GM18868 (cell line): ENCODE results near the gene SMNDC1.
"Not testable (repeated sequence)": the region's sequence is repeated elsewhere in the genome, so short reads cannot be mapped to it uniquely, and the experiment has no call there.

ENCODE experiments used
- ATAC-seq: cut with Tn5 transposase; IDR thresholded peaks from one replicate; pipeline ENCODE4 v1.9.1; 2021; ENCODE audit warnings: mild to moderate bottlenecking, moderate library complexity; ENCODE audit not compliant: unreplicated experiment

Gene SMNDC1

GRCh38 chr10:110285501-110285900 is 19.2 kb downstream of the SMNDC1 start:
- no peak for ATAC-seq

- ATAC-seq = no peak
Observed at GRCh38 chr10:110284262-110284661, 20.5 kb downstream of the SMNDC1 start.

DNA sequence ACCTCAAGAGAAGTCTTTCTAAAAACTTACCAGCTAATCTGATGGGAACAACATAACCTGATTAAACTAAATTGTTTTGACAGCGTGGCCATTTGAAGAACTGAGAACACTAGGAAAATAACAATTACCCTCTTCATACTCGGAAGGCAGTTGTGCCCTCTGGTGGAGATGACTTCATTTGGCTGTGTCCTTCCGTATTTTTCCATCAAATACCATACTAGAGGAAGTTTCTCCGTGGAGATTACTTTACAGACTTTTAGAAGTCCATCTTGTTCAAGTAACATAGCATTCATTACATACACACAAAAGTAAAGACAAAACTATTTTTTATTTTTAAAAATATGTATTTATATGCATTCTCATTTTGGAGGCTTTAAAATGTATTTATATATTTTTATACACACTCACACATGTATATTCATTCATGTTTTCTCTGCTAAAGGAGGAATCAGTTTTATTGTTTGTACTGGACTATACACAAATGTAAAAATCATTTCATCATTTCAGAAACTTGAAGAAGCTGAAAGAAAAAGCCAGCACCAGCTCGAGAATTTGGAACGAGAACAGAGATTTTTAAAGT is 25.2 kb downstream of the SMNDC1 start:
- peak; percentile 43 for ATAC-seq

- no peak for ATAC-seq
Observed at GRCh38 chr10:110278562-110279406, 25.9 kb downstream of the SMNDC1 start.

DNA sequence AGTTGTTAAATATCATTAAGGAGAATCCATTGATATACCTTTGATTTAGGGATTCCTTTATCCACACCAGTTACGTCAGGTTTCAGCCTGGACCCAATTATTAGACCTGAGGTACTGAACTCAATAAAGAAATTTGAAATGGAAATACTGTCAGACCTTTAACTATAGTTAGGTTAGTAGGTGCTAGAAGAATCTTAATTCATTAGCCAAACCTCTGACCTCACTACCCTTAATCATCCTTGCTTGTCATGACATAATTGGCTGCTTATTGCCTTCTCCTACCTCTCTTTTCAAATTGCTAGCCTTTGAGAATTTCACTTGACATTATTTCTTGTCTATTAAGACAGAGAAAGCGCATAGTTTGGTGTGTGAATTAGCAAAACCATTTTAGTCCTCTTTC is 27.1 kb downstream of the SMNDC1 start:
- no peak for ATAC-seq

GRCh38 chr10:110276603-110277002 is 28.1 kb downstream of the SMNDC1 start:
- no peak for ATAC-seq

DNA sequence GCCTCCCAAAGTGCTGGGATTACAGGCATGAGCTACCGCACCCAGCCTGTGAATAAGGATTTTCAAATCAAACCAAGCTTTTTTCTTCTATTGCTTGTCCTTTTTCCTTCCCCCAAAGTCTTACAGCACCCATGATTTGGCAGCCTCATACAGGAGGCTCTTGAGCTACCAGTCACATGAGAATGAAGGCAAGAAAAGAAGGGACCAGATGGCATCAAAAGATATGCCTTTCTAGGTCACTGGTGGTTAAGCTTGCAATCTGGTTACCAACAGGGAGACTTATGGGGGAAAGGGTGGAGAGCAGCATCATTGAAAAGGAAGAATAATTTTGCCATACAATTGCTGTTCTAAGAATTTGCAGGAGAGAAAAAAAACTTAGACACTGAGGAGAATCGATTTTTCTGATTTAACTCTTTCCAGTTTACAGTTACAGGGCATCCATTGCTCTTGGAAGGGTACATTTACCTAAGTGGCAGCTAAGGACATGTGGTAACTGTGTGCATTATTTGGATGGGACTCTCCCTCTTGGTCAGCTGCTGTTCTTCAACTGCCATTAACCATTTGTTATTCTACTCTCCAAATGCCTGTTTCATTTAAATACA is 29.5 kb downstream of the SMNDC1 start:
- no peak for ATAC-seq

DNA sequence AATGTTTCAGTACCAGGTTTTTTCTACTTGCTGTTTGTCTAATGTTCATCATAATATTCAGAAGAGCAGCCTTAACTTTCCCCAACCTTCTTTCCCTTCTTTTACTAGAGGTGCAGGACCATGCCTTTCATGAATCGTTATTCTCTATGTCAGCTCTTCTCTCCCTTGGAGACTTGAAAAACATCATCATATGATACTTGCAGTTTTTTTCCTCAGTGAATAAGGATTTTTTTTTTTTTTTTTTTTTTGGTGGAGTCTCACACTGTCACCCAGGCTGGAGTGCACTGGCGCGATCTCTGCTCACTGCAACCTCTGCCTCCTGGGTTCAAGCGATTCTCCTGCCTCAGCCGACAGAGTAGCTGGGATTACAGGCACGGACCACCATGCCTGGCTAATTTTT is 30.1 kb downstream of the SMNDC1 start:
- ATAC-seq = no peak

GRCh38 chr10:110274072-110274627 is 30.6 kb downstream of the SMNDC1 start:
- ATAC-seq = no peak

DNA sequence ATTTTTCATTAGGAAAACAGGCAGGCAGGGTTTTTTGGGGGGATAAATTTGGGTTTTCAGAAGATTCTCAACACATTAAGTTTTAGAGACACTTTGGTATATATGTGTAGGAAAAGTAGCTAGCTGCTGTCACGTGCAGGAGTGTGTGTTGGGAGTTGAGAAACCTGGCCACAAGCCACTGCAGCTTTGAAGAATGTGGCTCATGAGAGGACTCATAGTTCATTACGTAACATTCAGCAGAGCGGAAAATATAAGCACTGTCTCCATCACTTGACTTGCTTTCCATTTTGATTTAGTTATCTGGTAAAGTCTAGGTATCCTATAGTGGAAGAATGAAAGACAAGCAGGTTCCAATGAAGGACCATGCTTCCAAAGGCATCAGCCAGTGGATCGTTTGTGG is 31.2 kb downstream of the SMNDC1 start:
- peak; percentile 52 for ATAC-seq

GRCh38 chr10:110272995-110273394 is 31.7 kb downstream of the SMNDC1 start:
- ATAC-seq = not testable (repeated sequence)

GRCh38 chr10:110269374-110270318 is 35.1 kb downstream of the SMNDC1 start:
- peak; percentile 72 for ATAC-seq

DNA sequence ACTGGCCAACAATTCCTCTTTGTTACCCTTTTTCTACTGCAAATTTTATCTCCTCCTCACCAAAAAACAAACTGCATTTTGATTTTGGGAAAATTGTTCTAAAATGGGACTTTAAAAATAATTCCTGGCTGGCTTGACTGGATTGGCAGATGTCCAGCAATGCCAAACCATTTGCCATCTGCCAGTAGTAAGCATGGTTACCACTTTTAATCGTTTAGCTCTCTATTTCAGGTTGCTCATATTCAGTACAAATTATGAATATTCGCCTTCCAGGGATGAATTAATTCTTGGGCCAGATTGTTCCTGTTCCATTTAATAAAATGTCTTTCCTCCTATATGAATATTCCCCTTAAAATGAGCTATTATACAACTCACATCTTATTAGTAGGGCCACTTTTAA is 35.7 kb downstream of the SMNDC1 start:
- ATAC-seq = no peak

DNA sequence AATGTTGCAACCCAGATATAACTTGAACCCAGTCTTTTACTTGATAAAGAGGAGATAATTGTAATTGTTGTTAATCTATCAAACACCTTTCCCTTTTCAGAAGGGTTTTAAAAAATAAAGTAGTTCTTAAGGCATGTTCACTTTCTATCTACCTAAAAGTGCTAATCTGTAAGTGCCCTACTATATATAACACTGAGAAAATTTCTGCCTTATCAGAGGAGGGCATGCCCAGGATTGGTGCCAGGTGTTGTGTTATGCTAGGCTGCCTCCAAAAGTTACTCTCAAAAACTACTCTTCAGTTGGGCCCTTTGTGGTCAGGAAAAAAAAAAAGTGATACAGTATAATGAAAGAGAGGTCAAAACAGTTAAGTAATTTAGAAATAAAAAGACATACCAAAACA is 36.3 kb downstream of the SMNDC1 start:
- ATAC-seq = peak; percentile 53

DNA sequence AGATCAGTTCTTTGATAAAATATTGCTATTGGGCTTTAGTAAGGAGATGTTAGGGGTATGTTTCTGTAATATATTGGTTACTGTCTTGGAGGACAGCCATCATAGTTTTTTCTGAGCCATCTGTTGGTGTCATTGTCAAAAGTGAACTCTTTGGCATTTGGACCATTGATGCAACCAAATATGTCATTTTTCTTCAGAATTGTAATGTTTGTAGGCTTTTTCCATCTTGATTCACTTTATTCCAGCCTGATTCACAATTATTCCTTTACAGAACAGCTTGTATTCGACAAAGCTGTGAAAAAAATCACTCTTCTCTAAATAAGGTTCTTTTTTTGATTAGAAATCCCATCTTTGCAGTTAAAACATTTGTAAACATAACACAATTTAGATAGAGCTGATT is 37.4 kb downstream of the SMNDC1 start:
- no peak for ATAC-seq

DNA sequence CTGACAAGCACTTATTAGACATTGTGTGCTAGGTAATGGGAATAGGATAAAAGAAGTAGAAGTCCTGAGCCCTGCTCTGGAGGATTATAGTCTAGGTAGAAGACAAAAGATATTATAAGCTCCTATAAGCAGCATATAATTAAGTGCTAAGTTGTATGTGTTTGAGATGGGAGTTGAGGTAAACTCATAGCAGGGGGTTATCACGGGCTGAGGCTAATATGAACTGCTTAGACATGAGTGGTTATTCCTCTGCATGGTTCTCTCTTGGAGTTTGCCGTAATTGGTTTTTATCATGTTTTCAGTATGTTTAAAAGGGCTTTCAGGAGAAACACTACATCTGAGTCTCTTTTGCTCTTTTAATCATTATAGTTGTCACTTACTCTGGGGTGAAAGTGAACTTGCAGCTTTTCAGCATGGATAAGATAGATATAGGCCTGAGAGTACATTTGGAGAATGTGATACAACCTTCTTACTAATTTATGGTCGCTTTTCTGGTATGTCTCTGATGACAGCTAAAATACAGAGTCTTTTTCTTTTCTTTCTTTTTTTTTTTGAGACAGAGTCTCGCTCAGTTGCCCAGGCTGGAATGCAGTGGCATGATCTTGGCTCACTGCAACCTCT is 39.0 kb downstream of the SMNDC1 start:
- no peak for ATAC-seq

DNA sequence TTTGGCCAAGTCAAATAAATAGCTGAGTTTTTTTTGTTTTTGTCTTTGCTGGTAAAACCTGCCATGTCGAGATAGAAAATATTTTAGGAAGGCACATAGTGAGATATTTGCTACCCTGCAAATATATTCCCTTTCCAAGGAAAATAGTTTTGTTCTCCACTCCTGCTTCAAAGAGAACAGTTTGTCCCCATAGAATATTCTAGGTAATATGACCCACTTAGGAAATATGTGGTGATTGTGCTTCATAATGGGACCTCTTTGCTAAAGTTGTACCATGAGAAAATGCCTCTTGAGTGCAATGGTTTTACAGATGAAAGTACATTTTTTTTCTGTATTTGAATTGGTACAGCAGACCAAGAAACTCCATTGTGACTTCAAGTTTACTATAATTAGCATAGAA is 41.6 kb downstream of the SMNDC1 start:
- no peak for ATAC-seq

- ATAC-seq = no peak
Observed at GRCh38 chr10:110260746-110261477, 43.8 kb downstream of the SMNDC1 start.

DNA sequence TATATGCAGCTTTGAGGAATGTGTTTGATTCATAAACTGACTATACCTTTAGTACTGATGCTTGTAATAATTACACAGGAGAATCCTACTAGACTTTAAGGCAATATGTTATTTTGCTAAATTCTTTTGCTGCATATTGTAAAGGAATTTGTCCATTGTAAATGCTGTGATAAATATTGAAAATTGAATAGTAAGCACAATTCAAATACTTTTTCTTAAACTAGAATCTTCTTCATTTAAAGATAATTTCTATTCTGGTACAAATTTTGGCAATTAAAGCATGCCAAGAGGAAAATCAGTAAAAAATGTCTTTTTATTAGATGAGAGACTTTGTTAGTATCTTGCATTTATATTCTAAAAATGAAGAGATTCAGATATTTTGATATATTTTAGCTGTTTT is 45.4 kb downstream of the SMNDC1 start:
- no peak for ATAC-seq

DNA sequence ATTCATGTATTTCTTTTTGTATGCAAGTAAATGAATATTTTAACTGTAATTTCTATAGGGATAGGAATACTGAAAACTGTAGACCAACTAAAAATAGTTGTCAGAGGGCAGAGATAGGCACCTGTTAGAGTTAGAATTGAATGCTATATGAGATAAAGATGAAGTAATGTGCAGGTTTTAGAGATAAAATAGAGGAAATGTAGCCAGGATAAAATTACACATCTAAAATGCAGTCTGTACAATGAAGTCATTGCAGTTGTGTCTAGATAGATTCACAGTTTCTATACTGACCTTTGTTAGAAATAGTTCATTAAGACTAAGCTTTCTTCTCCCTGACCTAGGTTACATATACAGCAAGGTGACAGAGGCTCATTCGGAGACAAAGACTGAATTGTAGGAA is 46.2 kb downstream of the SMNDC1 start:
- no peak for ATAC-seq
